22Rv1 (cell line): Measurements from ENCODE around the gene HES1.

Experiments used
- CTCF ChIP-seq: fragments of 450-650 bp; IDR thresholded peaks from 2 replicates; pipeline ENCODE4 v1.5.1; 2017; ENCODE audit warnings: mild to moderate bottlenecking
- ZFX ChIP-seq: fragments of 450-650 bp; IDR thresholded peaks from 2 replicates; pipeline ENCODE4 v1.6.1; 2017; ENCODE audit warnings: antibody characterized with exemption, borderline replicate concordance

- no peak for TF ChIP-seq CTCF
- no peak for TF ChIP-seq ZFX
These were observed 24.2 kb downstream of the HES1 start for GRCh38 chr3:194160158-194160557.
